ENCODE data around the gene EGFR.

Gene EGFR

GRCh38 chr7:55172881-55173609 is 154.2 kb downstream of the EGFR start:
- DNase-seq (ENCODE audit: low read depth) = no peak

DNA sequence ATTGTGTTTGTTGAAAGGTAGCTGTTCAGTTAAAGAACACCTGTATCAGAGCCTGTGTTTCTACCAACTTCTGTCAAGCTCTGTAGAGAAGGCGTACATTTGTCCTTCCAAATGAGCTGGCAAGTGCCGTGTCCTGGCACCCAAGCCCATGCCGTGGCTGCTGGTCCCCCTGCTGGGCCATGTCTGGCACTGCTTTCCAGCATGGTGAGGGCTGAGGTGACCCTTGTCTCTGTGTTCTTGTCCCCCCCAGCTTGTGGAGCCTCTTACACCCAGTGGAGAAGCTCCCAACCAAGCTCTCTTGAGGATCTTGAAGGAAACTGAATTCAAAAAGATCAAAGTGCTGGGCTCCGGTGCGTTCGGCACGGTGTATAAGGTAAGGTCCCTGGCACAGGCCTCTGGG is 154.9 kb downstream of the EGFR start:
- no peak for DNase-seq (ENCODE audit: low read depth)

DNA sequence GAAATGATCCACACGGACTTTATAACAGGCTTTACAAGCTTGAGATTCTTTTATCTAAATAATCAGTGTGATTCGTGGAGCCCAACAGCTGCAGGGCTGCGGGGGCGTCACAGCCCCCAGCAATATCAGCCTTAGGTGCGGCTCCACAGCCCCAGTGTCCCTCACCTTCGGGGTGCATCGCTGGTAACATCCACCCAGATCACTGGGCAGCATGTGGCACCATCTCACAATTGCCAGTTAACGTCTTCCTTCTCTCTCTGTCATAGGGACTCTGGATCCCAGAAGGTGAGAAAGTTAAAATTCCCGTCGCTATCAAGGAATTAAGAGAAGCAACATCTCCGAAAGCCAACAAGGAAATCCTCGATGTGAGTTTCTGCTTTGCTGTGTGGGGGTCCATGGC is 155.6 kb downstream of the EGFR start:
- DNase-seq (ENCODE audit: low read depth) = no peak

DNA sequence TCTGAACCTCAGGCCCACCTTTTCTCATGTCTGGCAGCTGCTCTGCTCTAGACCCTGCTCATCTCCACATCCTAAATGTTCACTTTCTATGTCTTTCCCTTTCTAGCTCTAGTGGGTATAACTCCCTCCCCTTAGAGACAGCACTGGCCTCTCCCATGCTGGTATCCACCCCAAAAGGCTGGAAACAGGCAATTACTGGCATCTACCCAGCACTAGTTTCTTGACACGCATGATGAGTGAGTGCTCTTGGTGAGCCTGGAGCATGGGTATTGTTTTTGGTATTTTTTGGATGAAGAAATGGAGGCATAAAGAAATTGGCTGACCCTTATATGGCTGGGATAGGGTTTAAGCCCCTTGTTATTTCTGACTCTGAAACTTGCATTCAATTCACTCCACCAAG is 156.0 kb downstream of the EGFR start:
- no peak for DNase-seq (ENCODE audit: low read depth)

- no peak for DNase-seq (ENCODE audit: low read depth)
These were observed 158.3 kb downstream of the EGFR start for GRCh38 chr7:55177068-55177530.

DNA sequence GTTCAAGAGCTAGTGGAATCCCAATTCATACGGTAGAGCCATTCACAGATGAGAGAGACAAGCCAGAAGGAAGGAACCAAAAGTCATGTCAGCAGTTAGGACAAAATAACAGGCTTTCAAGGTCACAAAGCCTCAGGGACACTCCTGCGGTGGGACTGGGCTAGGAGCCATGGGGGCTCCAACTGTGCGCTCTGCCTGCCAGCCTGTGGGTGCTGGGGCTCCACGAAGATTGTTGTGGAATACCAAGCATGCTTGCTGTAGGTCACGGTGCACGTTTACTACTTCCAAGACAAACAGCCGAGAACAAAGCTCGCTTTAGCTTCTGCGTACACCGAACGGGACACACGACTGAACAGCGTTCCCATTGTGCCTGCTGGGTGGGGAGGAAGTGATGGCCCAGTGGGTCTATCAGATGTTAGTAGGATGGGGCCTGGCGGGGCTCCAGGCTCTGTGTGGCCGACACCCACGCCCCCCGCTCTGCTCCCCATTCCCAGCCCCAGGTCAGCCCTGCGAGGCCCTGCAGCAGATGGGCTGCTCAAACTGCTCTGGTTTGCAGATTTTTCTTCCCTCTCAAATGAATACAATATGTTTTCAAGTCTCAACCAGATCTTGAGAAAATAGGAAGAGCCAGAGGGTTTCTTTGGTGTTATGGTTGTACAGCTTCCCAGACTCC is 158.9 kb downstream of the EGFR start:
- no peak for DNase-seq (ENCODE audit: low read depth)

DNA sequence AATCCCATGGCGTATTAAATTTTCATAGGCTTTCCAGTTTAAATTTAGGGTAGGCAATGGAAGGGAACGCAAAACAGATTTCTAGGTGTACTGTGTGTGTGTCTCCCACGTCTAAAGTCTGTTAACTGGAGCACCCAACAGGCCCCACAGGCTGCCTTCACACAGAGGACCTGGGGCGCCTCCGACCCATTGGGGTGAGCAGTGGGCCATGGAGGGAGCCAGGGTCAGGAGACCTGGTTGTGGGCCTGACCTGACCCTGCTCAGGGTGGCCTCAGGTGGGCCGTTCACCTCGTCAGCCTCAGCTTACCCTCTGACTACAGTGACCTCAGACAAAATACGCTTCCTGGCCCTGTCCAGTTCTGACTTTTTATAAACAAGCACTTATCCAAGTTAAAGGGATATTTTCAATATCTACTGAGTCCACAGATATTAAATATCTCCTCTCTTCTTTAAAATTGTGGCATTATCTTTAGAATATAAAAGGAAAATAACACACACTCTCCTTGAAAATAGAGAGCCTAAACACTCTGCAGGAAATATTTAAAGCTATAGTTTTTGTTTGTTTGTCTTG is 159.6 kb downstream of the EGFR start:
- no peak for DNase-seq (ENCODE audit: low read depth)

- no peak for DNase-seq (ENCODE audit: low read depth)
These were observed 160.3 kb downstream of the EGFR start for GRCh38 chr7:55178863-55179773.

GRCh38 chr7:55179931-55180682 is 161.3 kb downstream of the EGFR start:
- no peak for DNase-seq (ENCODE audit: low read depth)

- DNase-seq (ENCODE audit: low read depth) = no peak
These were observed 162.2 kb downstream of the EGFR start for GRCh38 chr7:55180963-55181542.

GRCh38 chr7:55181762-55182161 is 162.9 kb downstream of the EGFR start:
- DNase-seq (ENCODE audit: low read depth) = no peak

GRCh38 chr7:55183897-55184296 is 165.1 kb downstream of the EGFR start:
- no peak for DNase-seq (ENCODE audit: low read depth)

- DNase-seq (ENCODE audit: low read depth) = no peak
These were observed 166.5 kb downstream of the EGFR start for GRCh38 chr7:55185321-55185802.

DNA sequence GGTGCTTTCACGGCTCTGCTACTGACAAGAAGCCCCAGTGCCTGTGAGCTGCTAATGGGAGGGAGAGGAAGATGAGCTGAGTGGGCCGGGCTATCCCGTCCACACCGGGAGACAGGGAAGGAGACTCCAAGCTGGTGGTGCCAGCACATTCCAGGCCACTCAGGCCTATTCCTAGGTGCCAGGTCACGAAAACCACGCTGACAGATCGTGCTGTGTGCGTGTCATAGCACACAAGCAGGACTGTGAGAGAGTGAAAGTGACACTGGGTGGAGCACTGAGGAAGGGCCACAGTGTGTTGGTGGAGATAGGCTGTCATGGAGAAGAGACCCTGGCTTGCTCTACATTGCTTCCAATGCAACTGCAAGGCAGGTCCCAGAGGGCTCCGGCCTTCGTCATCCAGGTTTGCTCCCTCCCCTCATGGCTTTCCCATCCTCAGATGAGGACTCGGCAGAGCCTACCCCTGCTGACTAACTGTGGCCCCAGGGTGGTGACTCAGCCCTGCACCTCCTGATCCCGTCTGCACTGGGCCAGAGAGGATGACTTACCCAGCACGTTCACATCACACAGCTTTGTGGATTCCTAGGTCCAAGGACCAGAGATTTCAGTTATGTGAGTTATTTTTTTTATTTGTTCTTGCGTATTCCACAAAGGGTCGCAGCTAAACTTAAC is 167.3 kb downstream of the EGFR start:
- DNase-seq (ENCODE audit: low read depth) = no peak

GRCh38 chr7:55187701-55188491 is 169.1 kb downstream of the EGFR start:
- DNase-seq (ENCODE audit: low read depth) = no peak

DNA sequence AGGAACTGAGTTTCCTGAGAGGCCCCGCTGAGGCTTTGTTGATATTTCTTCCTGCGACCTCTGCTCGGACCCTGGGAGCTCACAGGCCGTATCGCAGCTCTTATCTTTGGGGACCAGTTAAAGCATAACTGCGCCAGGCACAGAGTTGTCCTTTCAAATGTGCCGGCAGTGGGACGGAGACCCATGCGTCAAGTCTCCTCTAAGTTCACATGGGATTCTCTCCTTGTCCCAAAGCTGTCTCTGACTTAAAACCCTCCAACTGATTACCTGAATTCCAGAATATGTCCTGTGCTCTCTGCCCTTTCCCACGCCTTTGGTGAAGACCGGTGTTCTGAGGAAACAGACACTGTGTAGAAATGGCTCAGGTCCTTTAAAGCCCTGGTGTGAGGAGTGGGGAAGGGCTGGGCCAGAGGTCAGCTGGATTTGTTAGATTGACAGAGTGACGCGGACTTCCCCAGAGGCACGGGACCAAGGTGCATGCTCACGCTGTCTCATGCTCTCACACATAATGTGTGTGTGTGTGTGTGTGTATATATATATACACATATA is 169.8 kb downstream of the EGFR start:
- DNase-seq (ENCODE audit: low read depth) = no peak

GRCh38 chr7:55189146-55189766 is 170.4 kb downstream of the EGFR start:
- DNase-seq (ENCODE audit: low read depth) = no peak

DNA sequence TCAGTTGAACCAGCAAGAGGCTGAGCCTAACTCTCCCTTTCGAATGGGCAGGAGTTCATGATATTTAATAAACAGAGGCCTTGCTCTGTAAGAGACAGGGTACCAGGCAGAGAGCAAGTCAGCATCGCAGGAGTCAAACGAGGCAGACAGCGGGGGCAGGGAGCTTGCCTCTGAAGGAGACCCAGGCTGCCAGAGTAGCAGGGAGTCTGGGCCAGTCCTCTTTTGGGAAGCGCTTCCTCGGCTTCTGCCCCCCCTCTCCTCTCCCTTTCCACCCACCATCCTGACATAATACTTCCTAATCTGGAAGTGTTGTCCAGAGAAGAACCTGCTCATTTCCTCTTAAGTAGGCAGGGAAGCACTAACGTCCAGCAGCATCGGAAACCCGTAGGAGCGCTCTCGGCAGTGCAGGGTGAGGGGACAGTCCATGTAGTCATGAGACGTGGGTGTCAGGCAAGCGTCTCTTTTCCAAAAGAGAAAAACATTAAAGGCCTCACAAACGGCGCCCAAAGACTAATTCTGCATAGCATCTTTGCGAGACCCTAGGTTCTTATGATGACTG is 171.1 kb downstream of the EGFR start:
- no peak for DNase-seq (ENCODE audit: low read depth)

Data from CMK (cell line).